Mucosa of rectum (tissue), 2 donors: Measurements from ENCODE around the gene TANGO6.

Source experiments
- H3K27ac ChIP-seq, 2 donors: one replicate each; pipeline ENCODE4 v1.7.0; 2013; ENCODE audit warnings: inconsistent platforms in 2 of 2, low read depth in 2 of 2, low read length in 2 of 2
- H3K27me3 ChIP-seq, 2 donors: one replicate each; pipeline ENCODE4 v1.7.0; 2013; ENCODE audit warnings: low read length in 2 of 2; ENCODE audit not compliant: control insufficient read depth in 2 of 2, insufficient read depth in 2 of 2
- H3K36me3 ChIP-seq, 2 donors: one replicate each; pipeline ENCODE4 v1.7.0; 2013; ENCODE audit warnings: low read length in 2 of 2; ENCODE audit not compliant: control insufficient read depth in 2 of 2, insufficient read depth in 2 of 2
- H3K4me1 ChIP-seq, 2 donors: one replicate each; pipeline ENCODE4 v1.7.0; 2013; ENCODE audit warnings: low read length in 2 of 2, mild to moderate bottlenecking in 1 of 2; ENCODE audit not compliant: control insufficient read depth in 2 of 2, insufficient read depth in 2 of 2
- H3K4me3 ChIP-seq, 2 donors: one replicate each; pipeline ENCODE4 v1.7.0; 2013; ENCODE audit warnings: low read length in 2 of 2
- H3K9ac ChIP-seq, 2 donors: one replicate each; pipeline ENCODE4 v1.7.0; 2013; ENCODE audit warnings: low read length in 2 of 2, low read depth in 1 of 2, mild to moderate bottlenecking in 1 of 2
- H3K9me3 ChIP-seq, 2 donors: one replicate each; pipeline ENCODE4 v1.7.0; 2013; ENCODE audit warnings: low read length in 2 of 2; ENCODE audit not compliant: control insufficient read depth in 2 of 2
- donor health status: healthy.
- donor health status: Normal muscosa, but diverticular disease.

TANGO6 gene

DNA sequence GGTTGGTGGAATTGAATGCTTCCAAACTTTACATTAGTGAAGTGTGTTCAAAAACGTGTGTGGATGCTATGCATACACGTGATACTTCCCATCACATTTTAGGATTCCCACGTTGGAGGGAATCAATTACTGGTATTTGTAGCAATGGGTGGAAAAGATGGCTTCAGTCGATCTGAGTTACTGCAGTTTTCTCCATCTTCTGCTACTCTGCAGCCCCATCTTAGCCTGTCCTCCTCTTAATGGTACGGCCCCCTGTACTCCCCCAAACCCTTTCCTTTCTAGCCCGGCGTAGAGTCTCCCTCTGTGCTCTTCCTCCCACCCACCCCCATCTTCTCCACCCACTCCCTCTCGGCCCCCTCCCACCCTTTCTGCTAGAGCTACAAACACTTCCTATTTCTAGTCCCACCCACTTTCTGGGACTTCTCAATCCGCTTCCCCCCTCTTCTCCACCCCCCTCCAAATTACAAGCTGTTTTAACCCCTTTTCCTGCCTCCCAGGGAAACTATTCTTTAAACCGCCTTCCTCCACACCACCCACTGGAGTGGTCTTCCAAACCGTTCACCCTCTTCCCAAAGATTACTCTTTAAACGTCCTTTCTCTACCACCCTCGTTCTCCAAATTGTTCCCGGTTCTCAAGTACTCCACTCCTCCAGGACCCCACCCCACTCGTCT lies 288.0 kb downstream of the TANGO6 start:
- peak overlapping the region; percentile 79 to 86 for H3K27ac ChIP-seq
- H3K36me3 ChIP-seq, result peaks cover 0 to 3% of the 10 kb centered on the region in 2 donors
- H3K4me1 ChIP-seq, result peaks cover 9 to 11% of the 10 kb centered on the region in 2 donors
- no peaks in the 10 kb centered on the region for H3K9me3 ChIP-seq
- H3K4me3 ChIP-seq, result peak overlapping the region; percentile 89 to 95
- H3K27me3 ChIP-seq, result no peaks in the 10 kb centered on the region
- peak overlapping the region; percentile 91 to 95 for H3K9ac ChIP-seq

GRCh38 chr16:69131839-69132423 lies 288.6 kb downstream of the TANGO6 start:
- no peaks in the 10 kb centered on the region for H3K27me3 ChIP-seq
- H3K4me3 ChIP-seq, result peak overlapping the region; percentile 89 to 95
- H3K4me1 ChIP-seq, result peaks cover 9 to 11% of the 10 kb centered on the region in 2 donors
- peak overlapping the region; percentile 91 to 95 for H3K9ac ChIP-seq
- H3K9me3 ChIP-seq, result no peaks in the 10 kb centered on the region
- H3K27ac ChIP-seq, result peak overlapping the region; percentile 86
- peaks cover under 1 to 2% of the 10 kb centered on the region in 2 donors for H3K36me3 ChIP-seq

- peak within 1 kb of the TSS; percentile 89 to 95 for H3K4me3 ChIP-seq
- peaks cover 9 to 11% of the 10 kb centered on the region in 2 donors for H3K4me1 ChIP-seq
- H3K27me3 ChIP-seq, result no peaks in the 10 kb centered on the region
- peak within 1 kb of the TSS; percentile 86 for H3K27ac ChIP-seq
- H3K9ac ChIP-seq, result peak within 1 kb of the TSS; percentile 91 to 95
- H3K9me3 ChIP-seq, result no peaks in the 10 kb centered on the region
- peaks cover 5% of the 10 kb centered on the region in 2 donors for H3K36me3 ChIP-seq
Measured at GRCh38 chr16:69132424-69133252, 289.3 kb downstream of the TANGO6 start, which contains the start of the genes CHTF8 and UTP4. CHTF8 (minus strand) TSS chr16:69132588; CDS start chr16:69121458, 11,130 bp downstream. UTP4 (plus strand) TSS chr16:69132649; CDS start chr16:69133460, 811 bp downstream.

DNA sequence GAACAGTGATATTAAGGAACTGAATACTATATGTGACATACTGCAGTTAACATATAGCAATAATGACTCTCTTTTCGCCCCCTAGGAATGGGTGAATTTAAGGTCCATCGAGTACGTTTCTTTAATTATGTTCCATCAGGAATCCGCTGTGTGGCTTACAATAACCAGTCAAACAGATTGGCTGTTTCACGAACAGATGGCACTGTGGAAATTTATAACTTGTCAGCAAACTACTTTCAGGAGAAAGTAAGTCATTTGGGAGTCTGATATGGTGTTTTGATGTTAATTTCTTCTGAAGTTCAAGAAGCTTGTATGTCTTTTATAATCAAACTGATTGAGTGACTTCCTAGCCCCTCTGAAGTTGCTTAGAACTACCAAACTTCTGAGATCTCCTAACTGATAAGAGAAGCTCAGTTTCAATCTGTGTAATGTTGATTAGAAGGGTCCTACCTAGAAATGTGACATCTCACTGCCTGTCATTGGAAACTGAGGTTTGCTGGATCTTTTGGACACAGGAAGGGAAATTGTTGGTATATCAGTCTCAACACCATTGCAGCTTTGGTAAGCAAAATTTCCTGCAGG lies 290.1 kb downstream of the TANGO6 start:
- no peaks in the 10 kb centered on the region for H3K27me3 ChIP-seq
- peaks cover 9% of the 10 kb centered on the region in 2 donors for H3K4me1 ChIP-seq
- H3K27ac ChIP-seq, result no peak overlapping the region
- H3K4me3 ChIP-seq, result peak overlapping the region; percentile 80 to 89
- H3K9me3 ChIP-seq, result no peaks in the 10 kb centered on the region
- peaks cover 8 to 9% of the 10 kb centered on the region in 2 donors for H3K36me3 ChIP-seq
- peak overlapping the region; percentile 54 to 80 for H3K9ac ChIP-seq
